ENCODE data around the gene SLC10A7.

Gene SLC10A7

GRCh38 chr4:146210890-146211289, 310.9 kb downstream of the SLC10A7 start:
- DNase-seq (ENCODE audit: low read depth in 2 of 2): no peak

DNA sequence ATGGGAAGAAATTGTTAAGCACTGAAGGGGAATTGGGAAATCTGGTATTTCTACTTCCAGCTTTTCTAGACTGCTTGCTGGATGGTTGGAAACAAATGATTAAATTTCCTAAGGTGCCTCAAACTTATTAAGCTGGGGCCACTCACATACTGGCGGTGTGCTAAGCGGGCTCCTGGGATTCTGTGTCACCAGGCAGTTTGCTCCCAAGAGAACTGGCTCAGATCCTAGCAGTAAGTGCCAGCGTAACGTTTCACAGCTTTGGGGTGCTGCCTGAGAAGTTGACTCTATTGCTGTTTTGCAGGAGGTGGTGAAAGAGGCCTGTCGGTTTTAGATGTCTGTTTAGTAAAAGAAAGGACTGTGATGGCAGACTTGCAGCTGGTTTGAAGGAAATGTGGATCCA, 314.3 kb downstream of the SLC10A7 start:
- DNase-seq (ENCODE audit: low read depth in 2 of 2): no peak
